HAP-1 (cell line): Measurements from ENCODE around the gene TCF7L1.

Experiments
- DNase-seq, 2 experiments: peaks; one replicate each; pipeline ENCODE4 v3.0.0-alpha.2; 2016 to 2020; ENCODE audit warnings: low spot score in 2 of 2
- H3K27me3 ChIP-seq: fragments of 250-450 bp; sonication (Bioruptor Pico); 2 replicates; pipeline ENCODE4 v1.5.1; 2020; ENCODE audit warnings: low read depth, mild to moderate bottlenecking, moderate library complexity
- H3K36me3 ChIP-seq: fragments of 250-450 bp; sonication (Bioruptor Pico); replicated peaks from 2 replicates; pipeline ENCODE4 v1.5.1; 2020; ENCODE audit warnings: mild to moderate bottlenecking
- H3K4me1 ChIP-seq: fragments of 250-450 bp; sonication (Bioruptor Pico); 2 replicates; pipeline ENCODE4 v1.5.1; 2020; ENCODE audit warnings: mild to moderate bottlenecking
- H3K4me3 ChIP-seq: fragments of 250-450 bp; sonication (Bioruptor Pico); 2 replicates; pipeline ENCODE4 v1.5.1; 2020; ENCODE audit warnings: mild to moderate bottlenecking, moderate library complexity
- H3K9me3 ChIP-seq: fragments of 250-450 bp; sonication (Bioruptor Pico); 2 replicates; pipeline ENCODE4 v1.5.1; 2020; ENCODE audit warnings: mild to moderate bottlenecking, moderate library complexity
- in situ Hi-C: fragments of 300-500 bp; cut with MboI; formaldehyde crosslinking; loops from 3 replicates; pipeline ENCODE4 v1.14.3; 2020; ENCODE audit warnings: low sequenced_read_pairs, inconsistent platforms, mixed read lengths

TCF7L1 gene

DNA sequence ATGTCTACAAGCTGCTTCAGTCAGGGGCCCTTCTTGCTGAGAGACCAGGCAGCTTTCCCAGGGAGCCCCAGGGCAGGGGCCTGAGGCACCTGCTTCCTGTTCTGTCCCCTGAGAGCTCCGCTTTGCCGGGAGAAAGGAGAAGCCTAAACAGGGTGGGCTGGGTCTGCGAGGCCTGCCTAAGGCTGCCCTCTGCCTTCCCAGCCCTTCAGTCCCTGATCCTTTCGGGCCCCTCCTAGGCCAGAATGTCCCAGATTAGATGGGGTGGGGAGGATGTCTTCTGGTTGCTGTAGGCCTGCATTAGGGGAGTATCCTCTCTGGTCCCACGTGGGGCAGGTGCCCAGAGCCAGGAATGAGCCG lies 122.2 kb downstream of the TCF7L1 start:
- no peaks in the 10 kb centered on the region for H3K27me3 ChIP-seq
- peak in 1 of 2 experiments; percentile 52 for DNase-seq
- no peak overlapping the region for H3K4me3 ChIP-seq
- no peaks in the 10 kb centered on the region for H3K36me3 ChIP-seq
- H3K4me1 ChIP-seq, result peaks cover 61% of the 10 kb centered on the region
- in situ Hi-C loops, result no loop called here
- no peaks in the 10 kb centered on the region for H3K9me3 ChIP-seq

- Histone ChIP-seq H3K36me3 (no peaks in the 10 kb centered on the region), H3K4me1 (peaks cover 57% of the 10 kb centered on the region), H3K27me3 (no peaks in the 10 kb centered on the region), H3K9me3 (no peaks in the 10 kb centered on the region), H3K4me3 (peak overlapping the region; percentile 5; the same call in 1 of the 2 replicates)
- in situ Hi-C loops, result no loop called here
- peak; percentile 80 to 82 for DNase-seq
Measured at GRCh38 chr2:85255813-85256594, 122.8 kb downstream of the TCF7L1 start.

- Histone ChIP-seq H3K9me3 (no peaks in the 10 kb centered on the region), H3K4me1 (peaks cover 55% of the 10 kb centered on the region), H3K36me3 (no peaks in the 10 kb centered on the region), H3K4me3 (no peak overlapping the region), H3K27me3 (no peaks in the 10 kb centered on the region)
- DNase-seq, result no peak
- in situ Hi-C loops, result no loop called here
Measured at GRCh38 chr2:85257359-85257969, 124.3 kb downstream of the TCF7L1 start.

- in situ Hi-C loops, result no loop called here
- no peaks in the 10 kb centered on the region for H3K9me3 ChIP-seq
- H3K4me1 ChIP-seq, result peaks cover 55% of the 10 kb centered on the region
- H3K27me3 ChIP-seq, result no peaks in the 10 kb centered on the region
- no peak overlapping the region for H3K4me3 ChIP-seq
- DNase-seq, result no peak
- H3K36me3 ChIP-seq, result no peaks in the 10 kb centered on the region
Measured at GRCh38 chr2:85257970-85258605, 124.9 kb downstream of the TCF7L1 start.

- DNase-seq, result peak; percentile 67 to 78
- Histone ChIP-seq H3K36me3 (no peaks in the 10 kb centered on the region), H3K27me3 (no peaks in the 10 kb centered on the region), H3K9me3 (no peaks in the 10 kb centered on the region), H3K4me1 (peaks cover 58% of the 10 kb centered on the region), H3K4me3 (no peak overlapping the region)
- in situ Hi-C loops, result no loop called here
Measured at GRCh38 chr2:85259101-85259590, 126.0 kb downstream of the TCF7L1 start.

GRCh38 chr2:85259879-85260278 lies 126.7 kb downstream of the TCF7L1 start:
- no peak for DNase-seq
- Histone ChIP-seq H3K27me3 (no peaks in the 10 kb centered on the region), H3K4me3 (no peak overlapping the region), H3K36me3 (no peaks in the 10 kb centered on the region), H3K4me1 (peaks cover 59% of the 10 kb centered on the region), H3K9me3 (no peaks in the 10 kb centered on the region)
- in situ Hi-C loops, result no loop called here

- DNase-seq, result no peak
- no peaks in the 10 kb centered on the region for H3K9me3 ChIP-seq
- H3K4me3 ChIP-seq, result no peak overlapping the region
- H3K27me3 ChIP-seq, result no peaks in the 10 kb centered on the region
- no peaks in the 10 kb centered on the region for H3K36me3 ChIP-seq
- H3K4me1 ChIP-seq, result peaks cover 27% of the 10 kb centered on the region
- in situ Hi-C loops, result no loop called here
Measured at GRCh38 chr2:85263591-85263990, 130.4 kb downstream of the TCF7L1 start.

- in situ Hi-C loops, result no loop called here
- peaks cover 18% of the 10 kb centered on the region for H3K4me1 ChIP-seq
- no peaks in the 10 kb centered on the region for H3K27me3 ChIP-seq
- no peaks in the 10 kb centered on the region for H3K9me3 ChIP-seq
- DNase-seq, result peak in 1 of 2 experiments; percentile 4
- no peaks in the 10 kb centered on the region for H3K36me3 ChIP-seq
- no peak overlapping the region for H3K4me3 ChIP-seq
Measured at GRCh38 chr2:85264471-85264870, 131.3 kb downstream of the TCF7L1 start.

DNA sequence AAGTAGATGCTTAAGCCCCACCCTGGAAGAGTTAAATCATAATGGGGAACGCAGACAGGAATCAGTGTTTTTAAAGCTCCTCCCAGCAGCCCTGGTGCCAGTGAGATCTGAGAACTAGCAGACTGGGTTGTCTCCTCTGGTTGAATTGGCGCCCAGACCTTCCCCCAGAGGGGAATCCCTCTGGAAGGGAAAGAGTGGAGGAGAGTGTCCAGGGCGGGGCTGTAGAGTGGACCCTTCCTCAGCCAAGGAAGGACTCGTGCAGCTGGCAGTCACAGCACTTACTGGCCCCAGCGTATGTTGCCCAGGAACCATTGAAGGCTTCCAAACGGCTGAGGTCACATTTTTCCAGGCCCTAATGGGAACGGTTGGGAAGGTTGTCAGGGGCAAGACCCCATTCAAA lies 132.1 kb downstream of the TCF7L1 start:
- Histone ChIP-seq H3K27me3 (no peaks in the 10 kb centered on the region), H3K36me3 (no peaks in the 10 kb centered on the region), H3K9me3 (no peaks in the 10 kb centered on the region), H3K4me3 (no peak overlapping the region), H3K4me1 (peaks cover 11% of the 10 kb centered on the region; the same call in 1 of the 2 replicates)
- no peak for DNase-seq
- in situ Hi-C loops, result no loop called here

- peaks cover 11% of the 10 kb centered on the region; the same call in 1 of the 2 replicates for H3K4me1 ChIP-seq
- DNase-seq, result peak; percentile 64 to 92
- no peaks in the 10 kb centered on the region for H3K36me3 ChIP-seq
- in situ Hi-C loops, result no loop called here
- no peaks in the 10 kb centered on the region for H3K9me3 ChIP-seq
- H3K4me3 ChIP-seq, result no peak overlapping the region
- no peaks in the 10 kb centered on the region for H3K27me3 ChIP-seq
Measured at GRCh38 chr2:85266146-85267041, 133.2 kb downstream of the TCF7L1 start.

- Histone ChIP-seq H3K4me3 (no peak overlapping the region), H3K4me1 (0 out of 2 replicates have a peak, but pooled peaks cover 3% of the 10 kb centered on the region), H3K27me3 (no peaks in the 10 kb centered on the region), H3K36me3 (no peaks in the 10 kb centered on the region), H3K9me3 (no peaks in the 10 kb centered on the region)
- DNase-seq, result no peak
- in situ Hi-C loops, result no loop called here
Measured at GRCh38 chr2:85269959-85270358, 136.8 kb downstream of the TCF7L1 start.

DNA sequence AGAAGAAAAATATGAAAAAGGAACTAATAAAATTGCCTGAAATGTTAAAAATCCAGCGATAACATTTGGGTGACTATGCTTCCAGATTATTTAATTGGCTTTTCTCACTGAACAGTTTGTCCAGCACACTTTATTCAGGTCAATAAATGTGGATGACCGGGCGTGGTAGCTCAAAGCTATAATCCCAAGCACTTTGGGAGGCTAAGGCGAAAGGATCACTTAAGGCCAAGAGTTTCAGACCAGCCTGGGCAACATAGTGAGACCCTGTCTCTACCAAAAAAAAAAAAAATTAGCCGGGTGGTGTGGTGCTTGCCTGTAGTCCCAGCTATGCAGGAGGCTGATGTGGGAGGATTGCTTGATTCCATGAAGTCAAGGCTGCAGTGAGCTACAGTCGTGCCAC lies 139.2 kb downstream of the TCF7L1 start:
- no peaks in the 10 kb centered on the region for H3K36me3 ChIP-seq
- no peaks in the 10 kb centered on the region for H3K4me1 ChIP-seq
- in situ Hi-C loops, result no loop called here
- H3K9me3 ChIP-seq, result no peaks in the 10 kb centered on the region
- DNase-seq, result no peak
- H3K4me3 ChIP-seq, result no peak overlapping the region
- H3K27me3 ChIP-seq, result no peaks in the 10 kb centered on the region
